ENCODE measurements around the gene ZNRF3.

DNA sequence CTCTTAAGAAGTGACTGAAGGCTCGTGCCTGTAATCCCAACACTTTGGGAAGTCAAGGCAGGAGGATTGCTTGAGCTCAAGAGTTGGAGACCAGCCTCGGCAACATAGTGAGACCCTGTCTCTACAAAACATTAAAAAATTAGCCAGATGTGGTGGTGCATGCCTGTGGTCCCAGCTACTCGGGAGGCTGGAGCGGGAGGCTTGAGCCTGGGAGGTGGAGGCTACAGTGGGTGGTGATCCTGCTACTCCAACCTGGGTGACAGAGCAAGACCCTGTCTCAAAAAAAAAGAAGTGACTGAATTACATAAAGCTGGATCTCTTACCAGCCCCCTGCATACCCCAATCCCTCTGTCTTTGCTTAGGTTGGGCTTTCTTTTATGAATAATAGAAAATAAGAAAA is 120.2 kb downstream of the ZNRF3 start:
- TF ChIP-seq ZNF274 (IDR thresholded peaks at IDR 0.05; ENCODE audit: low read depth, low read length) (no peak), SUZ12 (IDR thresholded peaks at IDR 0.05; ENCODE audit: extremely low read depth, insufficient read depth, insufficient read length) (no peak)

Data from NT2/D1 (cell line).